Activated naive CD4-positive, alpha-beta T cell treated with Interleukin-2 at 50 U/mL for 16 hours (primary cell): ENCODE measurements around the gene CTNND2.
"Not testable (repeated sequence)": the region's sequence is repeated elsewhere in the genome, so short reads cannot be mapped to it uniquely, and the experiment has no call there.

Experiments
- DNase-seq: peaks from one replicate; pipeline ENCODE4 v3.0.0-alpha.2; 2020

Gene CTNND2

DNA sequence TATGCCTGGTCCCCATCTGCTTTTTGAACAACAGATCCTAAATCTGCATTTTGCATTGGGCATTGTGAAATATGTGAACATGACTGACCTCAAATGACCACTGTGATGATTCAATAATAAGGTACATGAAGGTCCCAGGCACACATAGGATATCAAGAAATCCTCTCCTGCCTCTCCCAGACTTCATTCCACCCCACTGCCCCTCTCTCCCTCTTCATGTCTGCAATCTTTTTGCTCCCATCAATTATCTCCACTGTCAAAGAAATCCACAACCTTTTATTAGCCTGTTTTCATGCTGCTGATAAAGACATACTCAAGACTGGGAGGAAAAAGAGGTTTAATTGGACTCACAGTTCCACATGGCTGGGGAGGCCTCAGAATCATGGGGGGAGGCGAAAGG is 476.7 kb downstream of the CTNND2 start:
- no peak for DNase-seq

DNA sequence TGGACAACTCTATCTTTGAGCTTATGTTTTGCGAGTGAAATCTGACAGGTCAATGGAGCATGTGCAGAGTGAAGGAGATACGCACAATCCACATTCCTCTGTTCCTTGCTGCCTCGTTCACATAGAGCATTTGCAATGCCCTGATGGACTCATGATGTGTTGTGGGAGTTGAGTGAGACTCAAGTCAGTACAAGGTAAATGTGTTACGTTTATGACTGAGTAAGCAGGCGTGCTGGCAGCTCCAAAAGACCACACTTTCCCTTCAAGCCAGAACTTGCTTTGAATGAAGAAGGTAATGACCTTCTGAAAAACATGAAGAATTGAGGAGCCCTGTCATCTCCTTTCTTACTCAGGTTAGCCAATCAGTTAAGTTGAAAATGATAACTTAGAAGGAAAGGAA is 477.8 kb downstream of the CTNND2 start:
- no peak for DNase-seq

GRCh38 chr5:11422342-11422741 is 481.9 kb downstream of the CTNND2 start:
- no peak for DNase-seq

DNA sequence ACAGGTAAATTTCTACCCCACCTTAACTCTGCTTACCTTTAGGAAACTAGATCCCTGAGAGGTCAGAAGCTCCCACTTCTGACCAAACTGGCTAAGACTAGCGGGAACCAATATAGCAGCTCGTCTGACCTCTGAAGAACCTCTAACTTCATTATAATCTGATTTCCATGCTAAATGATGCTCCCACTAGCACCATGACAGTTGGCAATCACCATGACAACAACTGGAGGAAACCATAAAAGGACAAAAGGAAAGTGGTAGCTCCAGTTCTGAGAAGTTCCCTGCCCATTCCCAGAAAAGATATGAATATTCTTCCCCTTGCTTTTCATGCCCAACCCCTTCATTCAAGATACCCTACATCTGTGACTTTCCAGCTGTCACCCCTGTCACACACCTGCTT is 483.3 kb downstream of the CTNND2 start:
- no peak for DNase-seq

DNA sequence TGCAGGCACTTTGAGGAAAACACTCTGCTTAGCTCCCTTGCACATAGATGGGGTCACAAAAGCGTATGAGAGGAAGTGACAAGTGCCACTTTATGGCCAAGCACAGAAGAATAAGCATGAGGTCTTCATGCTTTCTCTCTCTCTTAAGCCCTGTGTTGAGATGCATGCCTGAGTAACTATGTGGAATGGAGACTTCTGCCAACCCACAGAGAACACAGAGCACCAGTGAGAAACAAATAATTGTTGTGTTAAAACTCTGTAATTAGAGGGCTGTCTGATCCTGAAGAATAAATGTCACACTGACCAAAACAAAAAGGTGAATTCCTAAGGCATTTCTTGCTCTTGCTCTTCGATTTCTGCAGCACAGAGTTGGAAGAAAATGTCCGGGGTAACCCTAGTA is 488.5 kb downstream of the CTNND2 start:
- DNase-seq: no peak

DNA sequence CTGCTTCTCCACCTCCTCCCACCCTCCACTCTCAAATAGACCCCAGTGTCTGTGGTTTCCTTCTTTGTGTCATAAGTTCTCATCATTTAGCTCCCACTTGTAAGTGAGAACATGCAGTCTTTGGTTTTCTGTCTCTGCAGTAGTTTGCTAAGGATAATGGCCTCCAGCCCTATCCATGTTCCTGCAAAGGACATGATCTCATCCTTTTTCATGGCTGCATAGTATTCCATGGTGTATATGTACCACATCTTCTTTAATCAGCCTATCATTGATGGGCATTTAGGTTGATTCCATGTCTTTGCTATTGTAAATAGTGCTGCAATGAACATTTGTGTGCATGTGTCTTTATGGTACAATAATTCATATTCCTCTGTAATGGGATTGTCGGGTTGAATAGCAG is 489.5 kb downstream of the CTNND2 start:
- not testable (repeated sequence) for DNase-seq

DNA sequence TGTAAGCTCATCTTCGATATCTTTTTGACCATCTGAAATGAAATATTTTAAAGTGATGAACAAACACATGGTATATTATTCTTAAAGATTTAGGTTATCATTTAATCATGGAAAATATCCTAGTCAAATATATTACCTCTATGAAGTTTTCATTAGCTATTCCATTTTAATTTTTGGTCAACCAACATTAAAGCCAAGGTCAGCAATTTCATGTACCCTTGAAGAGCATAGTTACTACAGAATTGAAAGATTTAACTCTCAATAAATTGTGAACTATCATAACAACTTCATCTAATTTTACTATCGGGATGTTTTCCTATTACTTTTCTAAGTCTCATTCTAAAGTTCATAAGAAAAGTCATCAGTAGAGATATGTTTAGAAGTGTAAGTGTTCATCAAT is 492.6 kb downstream of the CTNND2 start:
- DNase-seq: no peak

- no peak for DNase-seq
Observed at GRCh38 chr5:11407556-11408145, 496.6 kb downstream of the CTNND2 start.

DNA sequence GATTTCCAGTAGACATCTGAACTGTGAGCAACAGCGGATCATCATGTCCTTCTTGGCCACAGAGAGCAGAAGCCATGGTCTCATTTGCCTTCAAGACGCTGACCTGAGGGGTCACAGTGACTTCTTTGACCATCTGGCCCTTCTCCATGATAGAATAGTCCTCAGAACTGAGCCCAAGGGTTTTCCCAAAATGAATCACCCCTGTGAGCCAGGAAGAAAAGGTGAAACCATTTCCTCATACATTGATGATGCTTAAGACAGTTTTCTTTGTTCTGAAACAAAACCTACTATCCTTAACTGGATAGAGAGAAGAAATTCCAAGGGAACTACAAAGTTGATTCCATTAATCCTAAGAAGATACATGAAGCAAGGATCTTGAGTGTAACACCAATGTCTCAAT is 503.9 kb downstream of the CTNND2 start:
- DNase-seq: no peak

DNA sequence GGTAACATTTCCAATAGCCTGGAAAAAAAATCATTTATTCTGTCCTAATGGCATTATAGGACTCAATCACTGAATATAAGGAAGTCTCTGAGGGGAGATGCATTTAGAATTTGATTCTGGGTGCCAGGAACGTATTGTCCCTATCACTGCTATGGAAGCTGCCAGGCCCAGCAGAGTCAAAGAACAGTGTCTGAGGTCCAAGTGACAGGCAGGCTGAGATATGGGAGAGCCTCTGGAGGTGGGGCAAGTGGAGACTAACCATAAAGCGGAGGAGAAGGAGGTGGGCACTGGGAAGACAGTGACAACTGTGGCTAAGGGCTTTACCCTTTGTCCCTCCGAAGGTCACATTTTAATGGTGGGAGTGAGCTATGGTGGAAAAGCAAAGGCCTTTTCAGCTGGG is 505.5 kb downstream of the CTNND2 start:
- DNase-seq: no peak

- DNase-seq: no peak
Observed at GRCh38 chr5:11397549-11397948, 506.7 kb downstream of the CTNND2 start.

DNA sequence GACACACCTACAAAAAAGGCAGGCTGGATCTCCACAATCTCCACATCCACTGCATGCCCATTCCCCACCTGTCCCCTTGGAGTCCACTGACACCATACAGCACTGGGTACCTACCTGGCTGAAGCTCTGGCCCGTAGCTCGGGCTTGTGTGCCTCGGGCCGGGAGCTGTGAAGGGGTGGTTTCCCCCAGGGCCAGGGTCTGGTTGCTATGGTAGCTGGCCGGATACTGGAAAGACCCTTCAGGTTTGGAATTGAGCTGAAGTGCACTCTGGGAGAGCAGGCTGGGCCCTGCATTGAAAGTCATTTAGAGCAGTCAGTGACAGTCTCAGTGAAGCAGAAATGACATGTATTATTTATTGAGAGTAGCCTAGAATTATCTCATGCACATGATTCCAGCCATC is 507.3 kb downstream of the CTNND2 start:
- no peak for DNase-seq

- no peak for DNase-seq
Observed at GRCh38 chr5:11394933-11395332, 509.3 kb downstream of the CTNND2 start.

DNA sequence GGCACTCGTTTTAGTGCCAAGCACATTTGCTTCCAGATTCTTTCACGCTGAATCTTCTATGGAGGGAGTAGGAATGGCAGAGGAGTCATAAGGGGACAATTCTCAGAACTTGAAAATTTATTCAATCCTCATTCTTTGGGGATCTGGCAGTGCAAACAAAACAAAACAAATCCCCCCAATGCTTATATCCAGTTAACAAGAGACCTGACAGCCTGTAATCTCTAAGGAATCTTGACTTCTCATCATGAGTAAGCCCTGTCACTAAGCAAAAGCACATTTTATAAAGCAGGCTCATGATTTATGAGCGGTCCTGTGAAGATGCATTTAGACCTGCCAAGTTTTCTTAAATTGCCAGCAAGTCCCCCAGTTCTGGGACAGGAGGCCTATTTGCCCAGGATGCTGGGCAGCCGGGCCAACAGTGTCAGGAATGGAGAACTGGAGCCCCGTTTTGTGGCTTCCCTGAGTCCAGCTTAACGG is 513.9 kb downstream of the CTNND2 start:
- DNase-seq: no peak

- DNase-seq: no peak
Observed at GRCh38 chr5:11387382-11387781, 516.9 kb downstream of the CTNND2 start.

GRCh38 chr5:11386398-11386797 is 517.8 kb downstream of the CTNND2 start:
- no peak for DNase-seq

- DNase-seq: no peak
Observed at GRCh38 chr5:11385901-11386293, 518.3 kb downstream of the CTNND2 start.

- no peak for DNase-seq
Observed at GRCh38 chr5:11385251-11385900, 518.9 kb downstream of the CTNND2 start.

DNA sequence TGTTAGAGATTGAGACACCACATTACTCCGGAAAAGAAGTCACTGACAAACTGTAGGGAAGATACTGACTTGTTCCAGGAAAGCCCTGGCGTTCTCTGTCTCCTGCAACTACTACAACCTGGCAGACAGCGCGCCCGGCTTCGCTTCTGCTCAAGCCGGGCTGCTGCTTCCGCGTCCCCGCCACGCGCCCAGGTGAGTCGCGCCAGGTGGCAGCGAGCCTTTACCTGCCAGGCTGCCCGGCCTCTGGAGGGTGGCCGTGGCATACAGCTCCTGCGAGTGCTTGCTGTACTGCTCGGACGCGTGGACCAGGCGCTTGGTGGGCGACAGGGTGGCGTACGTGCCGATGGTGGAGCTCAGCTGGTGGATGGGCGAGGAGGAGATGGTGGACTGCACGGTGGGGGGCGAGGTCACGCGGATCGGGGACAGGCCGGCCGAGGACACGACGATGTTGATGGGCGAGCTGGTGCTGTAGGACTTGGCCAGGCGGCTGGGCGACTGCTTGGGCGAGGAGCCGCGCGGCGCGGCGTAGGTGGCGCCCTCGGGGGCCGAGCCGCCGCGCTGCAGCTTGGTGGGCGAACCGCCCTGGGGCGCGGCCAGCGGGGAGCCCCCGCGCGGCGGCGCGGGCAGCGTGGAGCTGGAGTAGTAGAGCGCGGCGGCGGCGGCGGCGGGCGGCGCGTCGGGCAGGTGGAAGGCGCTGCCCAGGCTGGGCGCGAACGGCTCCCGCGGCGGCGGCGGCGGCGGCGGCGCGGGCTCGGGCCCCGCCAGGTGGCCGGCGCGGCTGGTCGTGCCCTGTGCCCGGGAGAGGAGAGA is 519.6 kb downstream of the CTNND2 start:
- DNase-seq: no peak

- no peak for DNase-seq
Observed at GRCh38 chr5:11383506-11384095, 520.6 kb downstream of the CTNND2 start.

DNA sequence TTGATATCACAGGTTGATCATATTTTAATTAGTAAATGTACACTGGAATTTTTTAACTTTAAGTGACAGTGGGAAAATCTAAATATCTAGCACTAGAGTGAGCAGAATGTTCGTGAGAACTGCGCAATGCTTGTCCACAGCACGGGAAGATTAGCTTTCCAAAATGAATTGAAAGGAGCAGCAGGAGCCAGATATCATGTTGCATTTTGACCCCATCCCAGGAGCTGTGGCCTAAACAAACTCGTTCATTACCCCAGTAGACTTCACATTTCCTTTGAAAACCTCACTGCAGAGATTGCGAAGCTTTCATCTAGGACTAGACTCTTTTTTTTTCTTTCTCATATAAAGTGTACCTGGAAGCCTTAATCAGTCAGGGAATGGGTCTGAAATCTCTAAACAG is 525.8 kb downstream of the CTNND2 start:
- DNase-seq: no peak

DNA sequence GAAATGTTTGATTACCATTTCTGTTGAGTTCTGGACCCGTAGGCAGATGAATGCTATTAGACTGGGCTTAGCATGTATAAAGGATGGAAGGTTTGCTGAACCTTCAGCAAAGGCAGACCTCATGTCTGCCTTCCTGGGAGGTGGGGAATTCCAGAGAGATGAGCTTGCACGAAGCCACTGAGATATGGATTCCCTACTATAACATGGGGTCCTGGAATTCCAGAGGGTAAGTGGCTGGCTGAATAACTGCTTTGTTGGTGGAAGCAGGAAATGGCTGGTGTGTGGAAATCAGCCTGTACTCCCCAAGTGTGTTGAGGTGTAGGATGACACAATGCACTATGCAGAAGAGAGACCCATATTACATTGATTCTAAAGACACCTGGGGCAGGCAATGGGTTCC is 526.4 kb downstream of the CTNND2 start:
- no peak for DNase-seq

GRCh38 chr5:11372191-11372590 is 532.1 kb downstream of the CTNND2 start:
- no peak for DNase-seq

- no peak for DNase-seq
Observed at GRCh38 chr5:11371021-11371420, 533.2 kb downstream of the CTNND2 start.
